Kidney tubule cell (primary cell): Measurements from ENCODE around the gene COL4A2.
A peak's percentile ranks its signal among the peaks of the same experiment; 100 is the strongest.

Experiments used
- DNase-seq: peaks from one replicate; pipeline ENCODE4 v3.0.0-alpha.2; 2018; ENCODE audit warnings: low spot score

Gene COL4A2

GRCh38 chr13:110290826-110291225 lies 16.3 kb upstream of the COL4A2 start:
- DNase-seq = no peak

- DNase-seq = no peak
Observed at GRCh38 chr13:110291286-110291685, 15.8 kb upstream of the COL4A2 start.

DNA sequence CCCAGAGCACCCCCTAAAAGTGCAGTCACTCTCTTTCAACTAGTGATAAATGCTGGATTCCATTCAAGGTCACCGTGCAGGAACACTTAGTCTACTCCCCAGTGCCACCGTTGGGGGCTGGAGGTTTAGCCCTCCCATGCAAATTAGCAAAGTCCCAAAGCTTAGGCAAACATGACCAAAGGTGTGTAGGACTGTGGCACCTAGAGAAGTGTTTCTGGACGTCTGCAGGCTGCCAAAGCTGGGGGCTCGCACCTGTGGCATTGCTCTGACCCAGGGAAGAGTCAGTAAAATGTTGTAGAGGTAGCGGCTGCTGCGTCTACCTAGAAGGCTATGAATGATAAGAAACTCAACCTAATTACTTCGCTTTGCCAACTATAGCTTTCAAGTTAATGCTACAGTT lies 14.0 kb upstream of the COL4A2 start:
- no peak for DNase-seq

GRCh38 chr13:110293649-110294048 lies 13.4 kb upstream of the COL4A2 start:
- DNase-seq = no peak

- DNase-seq = no peak
Observed at GRCh38 chr13:110294146-110294545, 12.9 kb upstream of the COL4A2 start.

DNA sequence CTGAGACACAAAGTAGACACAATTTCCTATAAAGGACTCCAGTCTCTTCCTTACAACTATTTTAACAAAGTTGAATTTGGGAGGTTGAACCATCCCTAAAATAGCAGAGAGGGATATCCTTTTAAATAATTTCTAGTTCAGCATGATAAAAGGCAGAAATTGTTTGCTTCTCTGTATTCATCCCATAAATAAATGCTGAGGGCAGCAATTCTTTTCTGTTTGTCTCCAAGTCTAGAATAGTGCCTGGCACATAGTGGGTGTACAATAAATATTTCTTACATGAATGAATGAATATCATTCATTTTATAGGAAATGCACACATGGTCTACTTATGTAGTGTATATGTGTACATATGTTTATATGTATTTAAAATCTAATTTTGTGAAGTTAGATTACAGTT lies 12.5 kb upstream of the COL4A2 start:
- DNase-seq = no peak

GRCh38 chr13:110297011-110297410 lies 10.1 kb upstream of the COL4A2 start:
- no peak for DNase-seq

DNA sequence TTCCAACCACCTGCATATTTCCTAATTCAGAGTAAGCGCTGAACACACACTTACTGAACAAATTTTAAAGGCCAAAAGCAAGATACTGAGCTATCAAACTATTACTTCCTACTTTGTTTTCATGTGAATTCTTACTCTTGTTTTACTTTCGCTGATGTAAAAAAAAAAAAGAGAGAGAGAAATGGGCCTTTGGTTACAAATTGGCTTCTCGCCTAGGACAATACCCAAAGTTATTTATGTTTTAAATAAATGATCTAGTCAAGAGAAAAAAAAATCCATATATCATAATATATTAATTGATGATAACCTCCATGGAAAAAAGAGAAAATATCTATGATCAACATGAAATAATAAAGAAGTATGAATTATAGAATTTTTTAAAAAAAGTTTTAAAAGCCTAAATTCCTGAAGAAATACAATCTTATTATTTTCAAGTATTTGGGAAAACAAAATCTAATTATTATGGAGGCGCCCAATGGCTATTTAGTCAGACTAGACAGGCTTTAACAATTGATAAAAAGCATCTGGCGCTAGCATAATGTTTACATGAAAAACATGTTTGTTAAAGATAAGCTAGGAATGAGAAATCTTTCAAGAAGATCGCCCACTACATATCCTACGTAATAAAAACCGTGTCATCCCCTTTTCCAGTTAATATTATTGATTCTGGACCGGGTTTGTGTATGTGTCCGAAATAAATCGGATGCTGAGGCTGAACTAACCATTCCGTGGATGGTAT lies 9.1 kb upstream of the COL4A2 start:
- no peak for DNase-seq

GRCh38 chr13:110298505-110299282 lies 8.4 kb upstream of the COL4A2 start:
- no peak for DNase-seq

- DNase-seq = no peak
Observed at GRCh38 chr13:110299283-110299840, 7.7 kb upstream of the COL4A2 start.

DNA sequence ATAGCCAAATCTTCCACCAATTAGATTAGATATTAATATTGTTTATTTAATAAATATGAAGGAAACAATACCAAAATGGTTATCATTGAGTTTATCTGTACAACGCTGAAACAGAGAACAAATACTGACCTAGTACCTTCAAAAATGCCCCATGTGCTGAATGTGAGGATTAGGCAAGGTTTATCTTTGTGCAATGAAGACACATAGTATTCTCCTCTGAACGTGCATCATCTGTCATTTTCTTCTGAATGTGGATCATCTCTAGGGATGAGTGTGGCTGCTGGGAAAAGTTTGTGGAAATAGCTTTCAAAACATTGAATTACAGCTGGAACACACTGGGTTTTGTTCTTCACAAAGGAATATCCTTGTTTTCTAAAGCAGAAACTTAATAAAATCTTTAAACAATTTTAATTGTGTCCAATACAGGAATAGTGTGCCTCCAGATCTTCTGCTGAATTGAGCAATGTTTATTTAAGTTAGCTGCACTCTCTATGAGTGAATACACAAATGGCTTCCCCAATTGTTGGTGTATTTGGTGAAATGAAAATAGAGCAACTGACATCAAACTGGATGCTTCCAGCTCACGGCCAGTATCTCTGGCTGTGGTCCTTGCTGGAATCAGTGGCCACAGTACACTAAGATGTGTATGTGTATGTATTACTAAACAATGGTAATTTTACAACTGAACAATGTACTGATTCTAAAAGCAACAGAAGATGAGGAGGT lies 6.8 kb upstream of the COL4A2 start:
- no peak for DNase-seq

- DNase-seq = no peak
Observed at GRCh38 chr13:110301083-110301482, 6.0 kb upstream of the COL4A2 start.

GRCh38 chr13:110301606-110302553 lies 5.2 kb upstream of the COL4A2 start:
- DNase-seq = peak; percentile 52

- peak; percentile 83 for DNase-seq
Observed at GRCh38 chr13:110302997-110303396, 4.1 kb upstream of the COL4A2 start.

- no peak for DNase-seq
Observed at GRCh38 chr13:110303644-110304043, 3.4 kb upstream of the COL4A2 start.

- DNase-seq = peak; percentile 82
Observed at GRCh38 chr13:110304256-110304655, 2.8 kb upstream of the COL4A2 start.

GRCh38 chr13:110305001-110305400 lies 2.1 kb upstream of the COL4A2 start:
- DNase-seq = no peak

GRCh38 chr13:110305544-110305943 lies 1.5 kb upstream of the COL4A2 start:
- DNase-seq = no peak

DNA sequence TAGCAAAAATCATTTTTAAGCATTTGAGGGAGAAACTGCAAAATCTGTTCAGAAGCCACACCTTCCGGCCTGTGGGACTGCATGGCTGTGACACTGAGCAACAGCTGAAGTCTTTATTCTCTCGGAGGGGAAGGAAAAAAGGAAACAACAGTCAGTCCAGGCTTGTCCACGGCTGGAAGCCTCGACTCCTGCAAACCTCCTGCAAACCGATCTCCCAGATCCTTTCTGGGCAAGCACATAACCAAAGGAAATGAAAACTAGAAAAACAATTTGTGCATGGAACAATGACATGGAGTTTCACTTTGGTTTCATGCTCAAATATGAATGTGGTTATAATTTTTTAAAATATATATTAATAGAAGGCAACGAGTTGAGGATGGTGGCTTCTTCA lies 1.1 kb upstream of the COL4A2 start:
- DNase-seq = no peak

GRCh38 chr13:110306340-110306959 lies 634 bp upstream of the COL4A2 start:
- DNase-seq = no peak
